Measurements from ENCODE around the gene HSPA4. TPM values are rescaled to one million over a fixed set of nuclear protein-coding genes. Genes with fewer than 3 reads are reported as not detected.

HSPA4 gene
- total RNA-seq, 1 donor from 2014 or later, result 37.6 TPM

GRCh38 chr5:133154274-133155075 lies 102.7 kb downstream of the HSPA4 start:
- no peaks in the 10 kb centered on the region for H3K9me3 ChIP-seq
- intact Hi-C loops (cut with DNase I), result no loop called here
- no peaks in the 10 kb centered on the region for H3K36me3 ChIP-seq
- no peaks in the 10 kb centered on the region for H3K4me1 ChIP-seq
- no peak for DNase-seq (ENCODE audit: extremely low spot score in 2 of 2)
- no peaks in the 10 kb centered on the region for H3K27me3 ChIP-seq
- no peak overlapping the region for H3K4me3 ChIP-seq
- TF ChIP-seq POLR2AphosphoS5 (IDR thresholded peaks at IDR 0.05; ENCODE audit: insufficient read depth in 1 of 2, low read depth in 1 of 2) (no peak), CTCF (IDR thresholded peaks at IDR 0.05) (no peak), POLR2A (IDR thresholded peaks at IDR 0.05) (no peak)
- H3K27ac ChIP-seq, result no peak overlapping the region

- H3K36me3 ChIP-seq, result no peaks in the 10 kb centered on the region
- TF ChIP-seq POLR2AphosphoS5 (IDR thresholded peaks at IDR 0.05; ENCODE audit: insufficient read depth in 1 of 2, low read depth in 1 of 2), result no peak
- TF ChIP-seq CTCF (IDR thresholded peaks at IDR 0.05), result no peak
- no peak for TF ChIP-seq POLR2A (IDR thresholded peaks at IDR 0.05)
- H3K9me3 ChIP-seq, result no peaks in the 10 kb centered on the region
- intact Hi-C loops (cut with DNase I), result no loop called here
- H3K27ac ChIP-seq, result no peak overlapping the region
- no peak for DNase-seq (ENCODE audit: extremely low spot score in 2 of 2)
- no peaks in the 10 kb centered on the region for H3K27me3 ChIP-seq
- H3K4me1 ChIP-seq, result no peaks in the 10 kb centered on the region
- no peak overlapping the region for H3K4me3 ChIP-seq
Observed at GRCh38 chr5:133155326-133155969, 103.6 kb downstream of the HSPA4 start.

Small RNAs within 50 kb of the gene (small RNA-seq; reads per million reads assigned to genes)
- gene AC113410.1 (not detected), gene AC113410.3 (not detected)

Other genes with a start within 250 kb of the HSPA4 start
- not detected for gene SOWAHA, start 238.7 kb upstream of the HSPA4 start, total RNA-seq
- gene SHROOM1, start 221.4 kb upstream of the HSPA4 start, total RNA-seq, result 17.7 TPM
- not detected for gene GDF9, start 185.5 kb upstream of the HSPA4 start, total RNA-seq
- gene UQCRQ, start 185.4 kb upstream of the HSPA4 start, total RNA-seq, result 189 TPM
- gene LEAP2, start 178.3 kb upstream of the HSPA4 start, total RNA-seq, result 4.2 TPM
- 79.1 TPM for gene AFF4, start 88.4 kb upstream of the HSPA4 start, total RNA-seq
- 29.2 TPM for gene ZCCHC10, start 25.5 kb upstream of the HSPA4 start, total RNA-seq

Measured in vagina (tissue), 2 donors.